ENCODE data around the gene EFL1.
"Not testable (repeated sequence)": the region's sequence is repeated elsewhere in the genome, so short reads cannot be mapped to it uniquely, and the experiment has no call there.

- TF ChIP-seq JUND (IDR thresholded peaks at IDR 0.05) = not testable (repeated sequence)
- TF ChIP-seq, protein P1, sequence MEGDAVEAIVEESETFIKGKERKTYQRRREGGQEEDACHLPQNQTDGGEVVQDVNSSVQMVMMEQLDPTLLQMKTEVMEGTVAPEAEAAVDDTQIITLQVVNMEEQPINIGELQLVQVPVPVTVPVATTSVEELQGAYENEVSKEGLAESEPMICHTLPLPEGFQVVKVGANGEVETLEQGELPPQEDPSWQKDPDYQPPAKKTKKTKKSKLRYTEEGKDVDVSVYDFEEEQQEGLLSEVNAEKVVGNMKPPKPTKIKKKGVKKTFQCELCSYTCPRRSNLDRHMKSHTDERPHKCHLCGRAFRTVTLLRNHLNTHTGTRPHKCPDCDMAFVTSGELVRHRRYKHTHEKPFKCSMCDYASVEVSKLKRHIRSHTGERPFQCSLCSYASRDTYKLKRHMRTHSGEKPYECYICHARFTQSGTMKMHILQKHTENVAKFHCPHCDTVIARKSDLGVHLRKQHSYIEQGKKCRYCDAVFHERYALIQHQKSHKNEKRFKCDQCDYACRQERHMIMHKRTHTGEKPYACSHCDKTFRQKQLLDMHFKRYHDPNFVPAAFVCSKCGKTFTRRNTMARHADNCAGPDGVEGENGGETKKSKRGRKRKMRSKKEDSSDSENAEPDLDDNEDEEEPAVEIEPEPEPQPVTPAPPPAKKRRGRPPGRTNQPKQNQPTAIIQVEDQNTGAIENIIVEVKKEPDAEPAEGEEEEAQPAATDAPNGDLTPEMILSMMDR (IDR thresholded peaks at IDR 0.05; ENCODE audit: low read depth, low read length, missing input control) = not testable (repeated sequence)
Measured at GRCh38 chr15:82286475-82286874, 23.9 kb upstream of the EFL1 start.

All from liver (tissue), 3 donors.